CD4-positive, alpha-beta T cell (primary cell): ENCODE results near the gene MAPKAP1. TPM values are rescaled to one million over a fixed set of nuclear protein-coding genes. Genes with fewer than 3 reads are reported as not detected.
A peak's percentile ranks its signal among the peaks of the same experiment; 100 is the strongest.

Experiments used
- ATAC-seq: fragments of 200-7000 bp; cut with Tn5 transposase; one replicate; pipeline ENCODE4 v1.10.0; 2022; ENCODE audit warnings: mild to moderate bottlenecking; ENCODE audit not compliant: poor library complexity
- CTCF ChIA-PET: fragments of 350-600 bp; sonication (Branson Sonifier 250); formaldehyde crosslinking; loops from one replicate; lab custom pipeline; 2021; ENCODE audit warnings: antibody characterized with exemption, inconsistent platforms; lab: Charles Lee
- POLR2A ChIA-PET: fragments of 350-600 bp; sonication (Branson Sonifier 250); formaldehyde crosslinking; loops from one replicate; lab custom pipeline; 2021; ENCODE audit warnings: antibody characterized with exemption, inconsistent platforms; lab: Charles Lee
- DNase-seq, 14 experiments: peaks; one replicate each; pipeline ENCODE4 v3.0.0-alpha.2; 2013 to 2020; ENCODE audit warnings: mixed read lengths in 2 of 14
- H3K27ac ChIP-seq, 2 donors: one replicate each; pipeline versions ENCODE4 v1.5.1 to v1.7.0; 2013; ENCODE audit warnings: low read length in 2 of 2, low read depth in 1 of 2, mild to moderate bottlenecking in 1 of 2
- H3K27me3 ChIP-seq, 2 experiments: 1 replicate in 1 of 2; 2 replicates in 1 of 2; pipeline versions ENCODE4 v1.6.1 to v1.7.0; 2013; ENCODE audit warnings: low read length in 2 of 2, control low read depth in 1 of 2, mild to moderate bottlenecking in 1 of 2, moderate library complexity in 1 of 2; ENCODE audit not compliant: insufficient read depth in 2 of 2, control insufficient read depth in 1 of 2
- H3K36me3 ChIP-seq: one replicate; pipeline ENCODE4 v1.6.1; 2013; ENCODE audit warnings: low read length, control low read depth; ENCODE audit not compliant: insufficient read depth
- H3K4me1 ChIP-seq: one replicate; pipeline ENCODE4 v1.6.1; 2013; ENCODE audit warnings: low read length, control low read depth; ENCODE audit not compliant: insufficient read depth
- H3K4me3 ChIP-seq: one replicate; pipeline ENCODE4 v1.5.1; 2013; ENCODE audit warnings: mild to moderate bottlenecking, low read length, moderate library complexity
- H3K9me3 ChIP-seq, 2 experiments: 1 replicate in 1 of 2; 2 replicates in 1 of 2; pipeline versions ENCODE4 v1.6.1 to v1.7.0; 2013; ENCODE audit warnings: low read length in 2 of 2, mild to moderate bottlenecking in 2 of 2, control low read depth in 1 of 2, moderate library complexity in 1 of 2; ENCODE audit not compliant: control insufficient read depth in 1 of 2, insufficient read depth in 1 of 2
- H3K27ac Mint-ChIP-seq: one replicate; pipeline ENCODE4 v1.8.0; 2020; ENCODE audit warnings: mixed read lengths
- H3K27me3 Mint-ChIP-seq: one replicate; pipeline ENCODE4 v1.8.0; 2021; ENCODE audit warnings: mixed read lengths
- H3K36me3 Mint-ChIP-seq: one replicate; pipeline ENCODE4 v1.8.0; 2021; ENCODE audit warnings: low read depth, mixed read lengths
- H3K4me1 Mint-ChIP-seq: one replicate; pipeline ENCODE4 v1.8.0; 2021; ENCODE audit warnings: low read depth, mixed read lengths
- H3K4me3 Mint-ChIP-seq: one replicate; pipeline ENCODE4 v1.8.0; 2020; ENCODE audit warnings: mild to moderate bottlenecking, mixed read lengths
- H3K9me3 Mint-ChIP-seq: one replicate; pipeline ENCODE4 v1.8.0; 2020; ENCODE audit warnings: mixed read lengths
- intact Hi-C, 2 experiments: fragments of 100-400 bp; cut with DNase I in 1 of 2; cut with micrococcal nuclease in 1 of 2; formaldehyde crosslinking; loops; one replicate each; pipeline versions ENCODE4 v1.15.1 to v1.9.0; 2023 to 2025; cut with DNase I, micrococcal nuclease
- total RNA-seq, 174 experiments: library from RNA in 2 of 174; stranded (reverse) in 2 of 174; gene quantifications; one replicate each; pipeline ENCODE4 v1.2.3 and lab custom pipeline; 2021 to 2026
- TF ChIP-seq, protein P1 (sequence below): fragments of 200-600 bp; IDR thresholded peaks from one replicate; pipeline ENCODE4 v1.8.0; 2022; ENCODE audit warnings: antibody characterized with exemption, mild to moderate bottlenecking

The MAPKAP1 gene
- total RNA-seq, 2 experiments from 2014 or later = 40.3 to 44.9 TPM

DNA sequence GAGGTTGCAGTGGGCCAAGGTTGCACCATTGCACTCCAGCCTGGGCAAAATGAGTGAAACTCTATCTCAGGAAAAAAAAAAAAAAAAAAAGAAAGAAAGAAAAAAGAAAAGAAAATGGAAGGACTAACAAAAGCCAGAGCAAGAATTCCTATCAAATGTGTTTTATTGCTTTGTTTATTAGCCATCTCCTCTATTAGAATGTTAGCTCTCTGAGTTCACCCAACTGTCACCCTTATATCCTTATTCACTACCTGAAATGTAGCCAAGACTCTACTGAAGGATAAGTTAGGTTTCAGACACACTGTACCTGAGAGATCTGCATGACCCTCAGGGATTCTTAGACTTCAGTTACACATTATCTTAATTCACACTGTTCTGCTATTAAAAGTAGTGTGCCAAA, 177.9 kb downstream of the MAPKAP1 start:
- H3K4me1 Mint-ChIP-seq = peaks cover 17% of the 10 kb centered on the region
- POLR2A ChIA-PET = interaction anchor here (0.6 kb wide), 1 partner anchor 403 kb away, joined by 7 read pairs; no protein-coding TSS in a partner anchor
- intact Hi-C loops = no loop called here

DNA sequence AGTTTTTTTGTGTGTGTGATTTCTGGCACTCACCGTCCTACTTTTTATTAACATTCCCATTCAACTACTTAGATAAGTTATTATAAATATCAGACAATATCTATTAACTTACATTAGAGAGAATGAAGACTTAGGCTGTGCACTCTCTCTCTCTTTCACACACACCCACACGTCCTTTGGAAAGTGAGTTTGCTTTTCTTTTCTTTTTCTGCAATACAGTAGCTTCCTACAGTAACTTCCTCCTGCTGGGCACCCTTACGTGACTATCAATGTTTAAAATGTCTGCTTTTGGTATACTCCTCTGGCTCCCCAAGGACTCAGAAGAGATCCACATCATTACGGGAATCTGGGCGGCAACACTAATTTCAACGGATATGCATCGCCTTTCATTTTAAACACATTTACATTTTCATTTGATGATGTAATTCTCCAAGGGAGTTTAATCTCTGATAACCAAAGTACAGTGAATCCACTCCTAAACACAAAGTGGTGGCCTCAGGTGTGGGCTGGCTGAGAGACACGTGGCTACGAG, 179.5 kb downstream of the MAPKAP1 start:
- H3K4me1 ChIP-seq = peaks cover 15% of the 10 kb centered on the region
- CTCF ChIA-PET = interaction anchor here (0.9 kb wide), 1 partner anchor 15 kb away, joined by 3 read pairs; no protein-coding TSS in a partner anchor
- Mint-ChIP-seq H3K9me3 (no peaks in the 10 kb centered on the region), H3K36me3 (peaks cover 4% of the 10 kb centered on the region), H3K27me3 (no peaks in the 10 kb centered on the region), H3K27ac (peak overlapping the region; percentile 8), H3K4me1 (peaks cover 31% of the 10 kb centered on the region), H3K4me3 (no peak overlapping the region)
- intact Hi-C loops = no loop called here
- TF ChIP-seq, protein P1, sequence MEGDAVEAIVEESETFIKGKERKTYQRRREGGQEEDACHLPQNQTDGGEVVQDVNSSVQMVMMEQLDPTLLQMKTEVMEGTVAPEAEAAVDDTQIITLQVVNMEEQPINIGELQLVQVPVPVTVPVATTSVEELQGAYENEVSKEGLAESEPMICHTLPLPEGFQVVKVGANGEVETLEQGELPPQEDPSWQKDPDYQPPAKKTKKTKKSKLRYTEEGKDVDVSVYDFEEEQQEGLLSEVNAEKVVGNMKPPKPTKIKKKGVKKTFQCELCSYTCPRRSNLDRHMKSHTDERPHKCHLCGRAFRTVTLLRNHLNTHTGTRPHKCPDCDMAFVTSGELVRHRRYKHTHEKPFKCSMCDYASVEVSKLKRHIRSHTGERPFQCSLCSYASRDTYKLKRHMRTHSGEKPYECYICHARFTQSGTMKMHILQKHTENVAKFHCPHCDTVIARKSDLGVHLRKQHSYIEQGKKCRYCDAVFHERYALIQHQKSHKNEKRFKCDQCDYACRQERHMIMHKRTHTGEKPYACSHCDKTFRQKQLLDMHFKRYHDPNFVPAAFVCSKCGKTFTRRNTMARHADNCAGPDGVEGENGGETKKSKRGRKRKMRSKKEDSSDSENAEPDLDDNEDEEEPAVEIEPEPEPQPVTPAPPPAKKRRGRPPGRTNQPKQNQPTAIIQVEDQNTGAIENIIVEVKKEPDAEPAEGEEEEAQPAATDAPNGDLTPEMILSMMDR = no peak
- no peak for ATAC-seq
- no peaks in the 10 kb centered on the region for H3K36me3 ChIP-seq
- H3K4me3 ChIP-seq = no peak overlapping the region
- no peaks in the 10 kb centered on the region for H3K9me3 ChIP-seq
- POLR2A ChIA-PET = no interaction called here
- H3K27ac ChIP-seq = no peak overlapping the region
- H3K27me3 ChIP-seq = no peaks in the 10 kb centered on the region
- no peak for DNase-seq

More for the DNA sequence above, 177.9 kb downstream of the MAPKAP1 start:
- no peaks in the 10 kb centered on the region for H3K36me3 ChIP-seq
- ATAC-seq = no peak
- H3K27me3 ChIP-seq = no peaks in the 10 kb centered on the region
- H3K27ac ChIP-seq = no peak overlapping the region
- H3K9me3 Mint-ChIP-seq = no peaks in the 10 kb centered on the region
- CTCF ChIA-PET = interaction anchor here (1.2 kb wide), 1 partner anchor 676 kb away, joined by 3 read pairs; the partner anchor contains the start of gene WDR38
- no peak for DNase-seq
- peaks cover 4% of the 10 kb centered on the region for H3K4me1 ChIP-seq
- H3K36me3 Mint-ChIP-seq = peaks cover 4% of the 10 kb centered on the region
- H3K4me3 ChIP-seq = no peak overlapping the region
- no peak overlapping the region for H3K27ac Mint-ChIP-seq
- no peak overlapping the region for H3K4me3 Mint-ChIP-seq
- H3K9me3 ChIP-seq = no peaks in the 10 kb centered on the region
- H3K27me3 Mint-ChIP-seq = no peaks in the 10 kb centered on the region
- TF ChIP-seq, protein P1 = no peak

DNA sequence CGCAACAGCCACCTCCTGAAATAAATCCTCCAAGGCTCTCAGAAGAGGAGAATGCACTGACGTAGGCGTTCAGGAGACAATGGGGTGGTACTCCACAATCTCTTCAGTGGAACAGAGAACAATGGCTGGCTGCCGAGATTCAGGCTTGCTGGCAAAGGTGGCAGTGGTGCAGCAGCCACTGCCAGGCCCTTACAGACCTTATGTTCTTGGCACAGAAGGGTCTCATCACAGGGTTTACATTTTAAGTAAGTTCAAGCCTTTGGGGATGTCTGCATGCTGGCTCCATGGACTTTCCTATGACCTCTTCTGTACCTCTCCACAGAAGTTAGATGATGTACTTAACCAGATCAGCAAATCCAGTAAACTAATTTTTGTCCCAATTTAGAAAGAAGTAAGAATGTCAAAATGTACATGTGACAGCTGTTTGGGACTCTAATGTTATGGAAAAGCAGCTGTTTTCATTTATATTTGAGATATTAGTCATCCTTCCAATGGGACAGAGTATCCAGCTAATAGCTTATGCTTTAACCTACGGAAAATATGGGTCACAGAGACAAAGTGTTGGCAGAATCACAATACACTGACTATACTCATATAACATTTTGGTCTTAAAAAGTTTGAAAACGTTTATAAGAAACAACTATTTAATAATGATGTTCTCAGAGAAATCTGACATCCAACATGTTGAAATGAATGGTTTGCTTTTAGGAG, 180.9 kb downstream of the MAPKAP1 start:
- Histone ChIP-seq H3K27ac (no peak overlapping the region), H3K4me1 (peaks cover 27% of the 10 kb centered on the region), H3K36me3 (no peaks in the 10 kb centered on the region), H3K27me3 (no peaks in the 10 kb centered on the region), H3K9me3 (no peaks in the 10 kb centered on the region), H3K4me3 (no peak overlapping the region)
- TF ChIP-seq, protein P1 = no peak
- Mint-ChIP-seq H3K36me3 (peaks cover 7% of the 10 kb centered on the region), H3K4me3 (no peak overlapping the region), H3K27ac (no peak overlapping the region), H3K9me3 (no peaks in the 10 kb centered on the region), H3K27me3 (no peaks in the 10 kb centered on the region), H3K4me1 (peaks cover 40% of the 10 kb centered on the region)
- DNase-seq = no peak
- intact Hi-C loops = no loop called here
- ATAC-seq = no peak
- POLR2A ChIA-PET = no interaction called here
- CTCF ChIA-PET = interaction anchor here (0.8 kb wide), 1 partner anchor 8 kb away, joined by 3 read pairs; no protein-coding TSS in a partner anchor
